ENCODE results near the gene PFDN4.
"Not testable (repeated sequence)": the region's sequence is repeated elsewhere in the genome, so short reads cannot be mapped to it uniquely, and the experiment has no call there.

PFDN4 gene

DNA sequence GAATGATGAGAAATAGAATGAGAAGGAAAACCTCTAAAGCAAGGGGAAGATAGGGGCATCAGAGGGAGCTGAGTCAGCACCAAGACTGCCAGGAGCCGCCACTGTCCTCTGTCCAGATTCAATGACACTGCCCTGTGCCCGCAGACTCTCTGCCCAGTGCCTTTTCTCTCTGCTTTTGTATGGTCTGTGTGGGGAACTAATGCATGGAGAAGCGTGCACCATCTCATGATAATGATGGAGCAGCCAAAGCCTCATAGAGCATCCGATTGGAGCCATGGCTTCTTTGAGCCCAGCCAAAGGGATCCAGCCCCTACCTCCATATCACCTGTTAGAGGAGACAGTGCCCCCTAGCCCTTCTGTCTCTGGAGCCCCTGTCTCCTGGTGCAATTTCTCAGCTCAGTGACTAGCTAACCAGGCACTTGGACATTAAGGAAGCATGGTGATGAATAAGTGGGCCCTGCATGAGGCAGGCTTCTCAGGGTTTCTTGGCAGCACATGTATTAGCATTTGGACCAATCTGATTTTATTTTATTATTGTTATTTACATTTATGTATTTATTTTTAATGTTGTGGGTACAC lies 6.5 kb upstream of the PFDN4 start:
- no peak for DNase-seq

GRCh38 chr20:54203281-54203680 lies 4.6 kb upstream of the PFDN4 start:
- DNase-seq: no peak

DNA sequence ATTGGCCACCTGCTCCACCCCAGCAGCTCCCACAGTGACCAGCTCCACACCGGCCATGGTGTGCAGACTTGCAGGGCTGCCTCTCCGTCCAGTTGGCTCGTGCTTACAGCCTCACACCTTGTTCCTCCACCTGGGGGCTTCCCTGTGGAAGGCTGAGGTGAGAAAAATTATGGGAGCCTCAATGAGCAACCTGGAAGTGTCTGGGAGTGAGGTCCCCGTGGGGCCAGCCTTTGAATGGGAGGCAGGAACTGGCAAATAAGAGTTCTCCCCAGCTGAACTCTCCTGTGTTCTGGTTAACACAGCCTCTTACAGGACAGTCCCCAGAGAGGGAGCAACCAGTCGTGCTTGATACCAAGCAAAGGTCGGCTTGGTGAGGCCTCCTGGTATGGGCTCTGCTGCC lies 3.8 kb upstream of the PFDN4 start:
- no peak for DNase-seq

DNA sequence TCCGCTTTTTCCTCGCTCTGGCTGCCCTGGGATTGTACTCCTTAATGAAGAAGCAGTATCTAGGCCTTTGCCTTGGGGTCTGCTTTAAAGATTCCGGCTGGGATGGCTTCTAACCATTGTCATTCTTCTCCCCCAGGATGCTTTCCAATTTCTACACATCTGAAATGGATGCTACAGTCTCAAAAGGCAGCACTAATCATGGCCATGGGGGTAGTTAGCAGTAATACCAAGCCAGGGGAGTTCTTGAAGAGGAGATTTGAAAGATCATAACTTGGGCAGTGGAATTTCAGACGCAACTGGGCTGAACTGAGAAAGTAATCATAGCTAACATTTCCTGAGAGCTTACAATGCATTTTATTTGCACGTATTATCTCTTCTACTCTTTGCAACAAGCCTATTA lies 3.4 kb upstream of the PFDN4 start:
- DNase-seq: no peak

DNA sequence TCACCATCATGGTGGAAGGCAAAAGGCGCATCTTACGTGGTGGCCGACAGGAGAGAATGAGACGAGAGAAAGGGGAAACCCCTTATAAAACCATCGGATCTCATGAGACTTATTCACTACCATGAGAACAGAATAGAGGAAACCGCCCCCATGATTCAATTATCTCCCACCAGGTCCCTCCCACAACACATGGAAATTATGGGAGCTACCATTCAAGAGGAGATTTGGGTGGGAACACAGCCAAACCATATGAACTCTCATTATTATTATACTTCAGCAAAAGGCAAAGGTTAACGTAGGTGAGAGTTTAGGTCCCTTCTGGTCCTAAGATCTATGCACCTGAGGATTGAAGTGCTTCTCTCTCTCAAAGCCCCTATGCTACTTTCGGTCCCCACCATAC lies 2.4 kb upstream of the PFDN4 start:
- DNase-seq: no peak

- no peak for DNase-seq
Measured at GRCh38 chr20:54207053-54207742, 689 bp upstream of the PFDN4 start.

GRCh38 chr20:54208548-54209176 lies 775 bp downstream of the PFDN4 start:
- DNase-seq: peak; percentile 32

- DNase-seq: no peak
Measured at GRCh38 chr20:54209216-54209813, 1.4 kb downstream of the PFDN4 start.

DNA sequence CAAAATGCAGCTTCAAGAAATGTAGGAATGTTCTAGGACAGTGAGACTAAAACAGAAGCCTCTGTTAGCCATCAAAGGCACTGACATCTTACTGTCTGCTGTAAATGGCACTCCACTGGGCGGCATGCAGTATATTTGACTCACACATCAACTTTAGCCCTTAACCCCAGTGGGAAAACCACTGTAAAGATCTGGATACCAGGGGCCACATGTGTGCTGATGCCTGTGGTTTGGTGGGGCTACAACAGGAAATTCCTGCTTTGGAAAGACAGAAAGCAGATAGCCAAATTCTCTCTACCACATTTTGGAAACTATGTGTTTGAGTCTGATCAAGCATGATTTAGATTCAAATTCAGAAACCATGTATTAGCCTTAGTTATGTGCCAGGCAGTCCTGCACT lies 4.3 kb downstream of the PFDN4 start:
- DNase-seq: no peak

DNA sequence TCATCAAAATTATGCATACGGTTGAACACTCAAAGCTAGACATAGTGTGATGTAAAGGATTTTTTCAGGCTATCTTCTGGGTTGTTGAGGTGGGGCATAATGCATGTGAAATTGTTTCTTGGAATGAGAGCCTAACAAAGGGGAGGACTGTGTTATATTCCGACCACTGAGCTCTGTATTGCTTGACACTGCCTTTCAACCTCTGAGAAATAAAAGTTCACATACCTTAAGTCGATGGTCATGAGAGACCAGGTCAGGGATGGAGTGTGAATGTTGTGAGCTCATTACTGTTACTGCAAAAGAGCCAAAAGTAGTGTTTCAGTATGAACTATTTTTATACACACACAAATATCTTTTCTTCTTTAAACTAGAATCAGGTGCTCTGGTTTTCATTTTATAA lies 5.0 kb downstream of the PFDN4 start:
- DNase-seq: no peak

DNA sequence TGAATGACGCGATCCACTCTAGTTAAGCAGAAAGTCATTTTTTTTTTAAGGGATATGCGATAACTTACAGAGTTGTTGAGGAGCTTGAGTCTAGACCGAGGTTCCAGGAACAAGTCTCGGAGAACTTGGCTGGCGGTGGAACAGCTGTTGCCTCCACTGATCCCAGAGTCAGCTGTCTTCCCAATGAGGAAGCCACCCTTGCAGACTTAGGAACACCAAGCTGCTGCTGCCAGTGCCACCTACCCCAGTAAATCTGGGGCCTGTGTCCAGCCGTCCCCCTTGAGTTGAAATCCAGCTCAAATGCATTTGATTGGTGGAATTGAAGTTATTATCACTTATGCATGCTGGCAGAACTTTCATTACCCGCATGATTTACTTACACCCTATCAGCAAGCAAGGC lies 6.7 kb downstream of the PFDN4 start:
- DNase-seq: no peak

- no peak for DNase-seq
Measured at GRCh38 chr20:54215157-54215789, 7.4 kb downstream of the PFDN4 start.

GRCh38 chr20:54217762-54218161 lies 9.9 kb downstream of the PFDN4 start:
- no peak for DNase-seq

DNA sequence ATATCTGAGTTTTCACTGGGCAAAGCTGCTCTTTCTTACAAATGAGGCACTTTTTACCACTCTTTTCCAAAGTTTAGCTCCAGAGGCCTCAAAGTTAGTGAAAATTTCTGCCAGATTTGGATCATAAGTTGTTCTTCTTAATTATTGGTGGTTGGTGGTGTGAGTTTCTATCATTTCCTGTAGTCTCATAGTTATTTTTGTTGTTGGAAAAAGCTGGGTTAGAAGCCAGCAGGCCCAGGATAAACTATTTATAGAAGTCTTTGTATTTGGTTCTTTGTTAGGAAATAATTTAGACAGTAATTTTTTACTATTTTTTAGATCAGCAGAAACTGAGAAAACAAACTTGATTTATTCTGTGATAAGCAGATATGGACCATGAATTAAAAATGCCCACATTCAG lies 10.6 kb downstream of the PFDN4 start:
- no peak for DNase-seq

DNA sequence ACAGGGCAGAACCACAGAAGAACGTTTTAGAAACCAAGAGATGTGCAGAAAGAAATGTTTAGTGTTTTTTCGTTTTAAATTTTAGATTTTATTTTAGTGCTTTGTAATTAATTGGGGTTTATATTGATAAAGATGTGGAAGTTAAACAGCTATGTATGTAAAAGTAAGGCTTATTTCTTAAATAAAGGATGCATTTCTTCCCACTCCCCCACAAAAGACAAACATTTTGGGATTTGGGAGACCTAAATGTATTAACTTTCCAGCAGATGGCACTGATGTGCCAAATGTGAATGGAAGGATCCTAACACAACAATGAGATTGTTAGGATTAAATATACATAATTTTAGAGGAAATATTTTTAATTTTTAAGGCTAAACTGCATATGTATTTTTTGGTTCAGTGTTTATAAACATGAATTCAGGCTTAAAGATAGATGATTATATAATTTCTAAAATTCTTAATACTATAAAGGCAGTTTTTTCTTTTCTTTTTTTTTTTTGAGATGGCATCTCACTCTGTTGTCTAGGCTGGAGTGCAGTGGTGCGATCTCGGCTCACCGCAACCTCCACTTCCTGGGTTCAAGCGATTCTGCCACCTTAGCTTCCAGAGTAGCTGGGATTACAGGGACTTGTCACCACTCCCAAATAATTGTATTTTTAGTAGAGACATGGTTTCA lies 12.0 kb downstream of the PFDN4 start:
- DNase-seq: peak; percentile 47

- no peak for DNase-seq
Measured at GRCh38 chr20:54220722-54221121, 12.8 kb downstream of the PFDN4 start.

- no peak for DNase-seq
Measured at GRCh38 chr20:54221353-54221752, 13.5 kb downstream of the PFDN4 start.

DNA sequence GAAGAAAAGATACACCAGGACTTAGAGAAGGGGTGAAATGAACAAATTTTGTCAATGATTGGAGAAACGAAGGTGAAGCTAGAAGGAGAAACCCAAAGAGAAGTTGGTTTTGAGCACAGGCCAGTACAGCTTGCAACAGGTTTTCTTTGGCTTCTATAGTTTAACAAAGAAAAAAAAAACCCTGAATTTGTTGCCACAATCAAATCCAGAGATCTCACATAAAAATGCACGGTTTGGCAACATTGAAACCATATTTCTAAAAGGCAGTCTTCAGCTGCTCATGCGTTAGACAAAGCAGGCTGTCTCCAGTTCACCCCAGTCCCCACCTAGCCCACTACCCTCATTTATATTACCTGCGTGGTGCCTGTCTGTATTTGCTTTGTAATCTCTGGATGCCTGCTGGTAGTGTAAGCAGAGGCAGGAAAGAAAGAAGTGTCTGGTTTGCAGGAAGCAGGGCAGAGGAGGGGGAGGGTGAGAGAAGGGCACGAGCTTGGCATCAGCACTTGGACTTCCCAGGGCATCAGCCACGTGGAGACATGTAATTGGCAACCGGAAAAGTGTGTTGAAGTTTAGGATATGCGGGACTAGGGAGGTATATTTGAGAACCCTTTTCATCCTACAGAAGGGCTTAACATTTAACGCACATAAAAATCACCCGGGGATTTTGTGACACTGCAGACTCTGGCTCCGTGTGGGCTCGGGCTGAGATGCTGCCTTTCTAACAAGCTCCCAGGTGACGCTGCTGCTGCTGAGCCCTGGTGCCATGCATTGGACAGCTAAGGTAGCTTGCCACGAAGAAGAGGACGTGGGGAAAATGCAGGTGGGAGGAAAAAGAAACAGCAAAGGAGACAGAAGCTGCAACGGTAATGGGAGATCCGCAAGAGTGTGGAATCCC lies 14.4 kb downstream of the PFDN4 start:
- peak; percentile 32 for DNase-seq

DNA sequence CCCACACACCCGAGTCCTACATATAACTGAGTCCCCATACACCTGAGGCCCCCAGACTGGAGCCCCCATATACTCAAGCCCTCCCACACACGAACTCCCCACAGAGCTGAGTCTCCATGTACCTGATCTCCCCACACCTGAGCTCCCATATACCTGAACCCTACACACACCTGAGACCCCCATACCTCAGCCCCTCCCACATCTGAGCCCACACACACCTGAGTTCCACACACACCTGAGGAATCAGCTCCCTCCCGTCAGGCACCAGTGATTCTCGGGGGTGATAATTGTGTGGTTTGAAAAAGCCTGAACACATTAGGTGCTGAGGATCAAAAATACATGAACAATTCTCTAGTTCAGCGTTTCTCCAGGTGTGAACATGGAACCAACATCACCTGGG lies 15.4 kb downstream of the PFDN4 start:
- DNase-seq: no peak

GRCh38 chr20:54223751-54224150 lies 15.9 kb downstream of the PFDN4 start:
- no peak for DNase-seq

DNA sequence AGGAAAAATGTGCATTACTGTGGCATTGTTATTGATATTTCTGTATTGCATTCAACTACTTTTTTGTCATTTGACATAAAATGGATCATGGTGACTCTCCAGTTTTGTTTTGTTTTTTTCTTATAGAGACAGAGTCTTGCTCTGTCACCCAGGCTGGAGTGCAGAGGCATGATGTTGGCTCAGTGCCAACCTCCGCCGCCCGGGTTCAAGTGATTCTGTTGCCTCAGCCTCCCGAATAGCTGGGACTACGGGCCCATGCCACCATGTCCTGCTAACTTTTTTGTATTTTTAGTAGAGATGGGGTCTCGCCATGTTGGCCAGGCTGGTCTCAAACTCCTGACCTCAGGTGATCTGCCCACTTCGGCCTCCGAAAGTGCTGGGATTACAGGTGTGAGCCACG lies 16.8 kb downstream of the PFDN4 start:
- DNase-seq: not testable (repeated sequence)

DNA sequence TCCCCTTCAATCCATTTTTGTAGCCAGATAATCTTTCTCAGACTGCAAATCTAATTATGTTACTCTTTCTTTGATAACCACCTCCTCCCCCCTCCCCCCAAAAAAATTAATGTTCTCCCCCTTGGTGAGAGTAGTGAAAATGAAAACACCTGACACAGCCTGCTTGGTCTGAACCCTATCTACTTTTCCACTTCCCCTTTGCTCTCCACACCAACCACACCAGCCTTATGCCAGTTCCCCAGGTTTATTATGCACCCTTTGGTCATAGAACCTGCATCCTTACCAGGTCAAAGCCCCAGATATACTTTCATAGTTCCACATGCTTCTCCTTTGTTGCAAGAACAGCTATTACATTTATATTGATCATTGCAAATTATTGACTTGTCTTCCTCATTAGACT lies 19.4 kb downstream of the PFDN4 start:
- no peak for DNase-seq

All from NCI-H1105 treated with DMSO at 0.1 percent for 48 hours (cell line).